WERI-Rb-1 (cell line): ENCODE data around the gene CRACR2A.

ENCODE experiments used
- DNase-seq: peaks from one replicate; pipeline ENCODE4 v3.0.0-alpha.2; 2020
- H3K27ac ChIP-seq: fragments of 250-450 bp; sonication (Bioruptor Pico); 2 replicates; pipeline ENCODE4 v1.5.1; 2020; ENCODE audit warnings: mild to moderate bottlenecking, moderate library complexity
- H3K27me3 ChIP-seq: fragments of 250-450 bp; sonication (Bioruptor Pico); 2 replicates; pipeline ENCODE4 v1.5.1; 2021; ENCODE audit warnings: mild to moderate bottlenecking, low read depth, moderate library complexity; ENCODE audit not compliant: insufficient read depth, severe bottlenecking
- H3K36me3 ChIP-seq: fragments of 250-450 bp; sonication (Bioruptor Pico); 2 replicates; pipeline ENCODE4 v1.5.1; 2020; ENCODE audit warnings: mild to moderate bottlenecking, moderate library complexity
- H3K4me3 ChIP-seq: 2 replicates; pipeline ENCODE4 v1.5.1; 2011; ENCODE audit warnings: low read depth, mild to moderate bottlenecking, control low read depth, low read length
- H3K9me3 ChIP-seq: fragments of 250-450 bp; sonication (Bioruptor Pico); 2 replicates; pipeline ENCODE4 v1.5.1; 2021; ENCODE audit warnings: mild to moderate bottlenecking, moderate library complexity; ENCODE audit not compliant: severe bottlenecking
- CTCF ChIP-seq: IDR thresholded peaks from 2 replicates; pipeline ENCODE4 v1.5.1; 2011; ENCODE audit warnings: low read depth, mild to moderate bottlenecking, control low read depth, inconsistent platforms, low read length

CRACR2A gene

GRCh38 chr12:3646561-3647241 is 106.2 kb downstream of the CRACR2A start:
- DNase-seq: peak; percentile 60
- H3K27me3 ChIP-seq: no peaks in the 10 kb centered on the region
- TF ChIP-seq CTCF: no peak
- 0 out of 2 replicates have a peak overlapping the region, but pooled peaks have one; percentile 8 for H3K27ac ChIP-seq
- H3K9me3 ChIP-seq: no peaks in the 10 kb centered on the region
- H3K36me3 ChIP-seq: no peaks in the 10 kb centered on the region
- H3K4me3 ChIP-seq: no peak overlapping the region

DNA sequence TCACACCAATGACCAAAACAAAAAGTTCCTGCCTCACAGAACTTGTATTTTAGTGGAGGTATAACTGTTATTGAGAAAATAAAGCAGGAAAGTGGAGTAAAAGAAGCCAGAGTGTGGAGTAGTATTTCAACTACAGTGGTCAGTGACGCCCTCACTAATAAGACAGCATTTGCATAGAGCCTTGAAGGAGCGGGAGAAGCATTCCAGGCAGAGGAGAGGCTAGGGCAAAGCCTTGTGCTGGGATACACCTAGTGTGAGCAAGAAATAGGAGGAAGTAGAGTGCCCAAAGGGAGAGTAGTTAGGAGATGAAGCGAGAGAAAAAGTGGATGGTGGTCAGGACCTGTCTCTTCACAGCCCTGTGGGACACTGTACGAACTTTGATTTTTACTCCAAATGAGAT is 107.8 kb downstream of the CRACR2A start:
- no peak for DNase-seq
- Histone ChIP-seq H3K27me3 (no peaks in the 10 kb centered on the region), H3K4me3 (no peak overlapping the region), H3K27ac (no peak overlapping the region), H3K9me3 (no peaks in the 10 kb centered on the region), H3K36me3 (no peaks in the 10 kb centered on the region)
- TF ChIP-seq CTCF: no peak

- Histone ChIP-seq H3K27me3 (no peaks in the 10 kb centered on the region), H3K9me3 (no peaks in the 10 kb centered on the region), H3K27ac (no peak overlapping the region), H3K36me3 (no peaks in the 10 kb centered on the region), H3K4me3 (no peak overlapping the region)
- no peak for DNase-seq
- 0 out of 2 replicates have a peak, but pooled peaks have one; percentile 13 for TF ChIP-seq CTCF
Observed at GRCh38 chr12:3644104-3644503, 108.8 kb downstream of the CRACR2A start.

DNA sequence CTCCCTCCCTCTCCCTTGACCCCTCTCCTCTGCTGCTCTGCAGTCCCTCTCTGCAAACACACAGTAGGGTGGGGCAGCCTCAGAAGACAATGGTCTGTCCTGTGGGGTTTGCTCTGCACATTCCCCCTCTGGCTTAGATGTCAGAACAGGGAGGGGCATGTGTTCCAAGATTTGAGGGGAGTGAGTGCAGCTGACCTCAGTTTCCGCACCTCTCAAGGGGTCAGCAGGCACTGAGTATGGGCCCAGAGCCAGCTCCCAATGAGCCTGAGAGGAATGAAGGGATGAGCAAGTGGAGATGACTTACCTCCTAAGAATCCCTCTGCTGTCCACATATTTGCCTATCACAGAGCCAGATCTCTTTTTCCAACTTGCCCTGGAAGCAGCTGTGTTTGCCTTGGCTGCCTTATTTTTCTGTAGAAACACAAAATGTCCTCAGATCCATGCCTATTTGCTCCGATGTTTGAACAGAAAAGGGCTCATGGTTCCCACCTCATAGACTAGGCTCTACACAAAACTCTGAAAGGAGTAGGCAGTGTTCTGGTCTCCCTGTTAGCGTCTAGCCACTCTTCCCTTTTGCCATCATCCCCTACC is 111.4 kb downstream of the CRACR2A start:
- H3K27ac ChIP-seq: no peak overlapping the region

GRCh38 chr12:3636328-3636727 is 116.6 kb downstream of the CRACR2A start:
- no peaks in the 10 kb centered on the region for H3K36me3 ChIP-seq
- H3K27me3 ChIP-seq: no peaks in the 10 kb centered on the region
- no peaks in the 10 kb centered on the region for H3K9me3 ChIP-seq
- no peak for DNase-seq
- no peak overlapping the region for H3K27ac ChIP-seq
- H3K4me3 ChIP-seq: no peak overlapping the region
- TF ChIP-seq CTCF: no peak

More for the DNA sequence above, 111.4 kb downstream of the CRACR2A start:
- H3K4me3 ChIP-seq: no peak overlapping the region
- TF ChIP-seq CTCF: no peak
- no peaks in the 10 kb centered on the region for H3K27me3 ChIP-seq
- no peaks in the 10 kb centered on the region for H3K36me3 ChIP-seq
- H3K9me3 ChIP-seq: no peaks in the 10 kb centered on the region
- DNase-seq: no peak
